Activated CD8-positive, alpha-beta T cell treated with anti-CD3 and anti-CD28 coated beads for 36 hours (primary cell): ENCODE measurements around the gene LRRK1. TPM values are rescaled to one million over a fixed set of nuclear protein-coding genes. Genes with fewer than 3 reads are reported as not detected.

Experiments
- ATAC-seq: fragments of 200-7000 bp; cut with Tn5 transposase; one replicate; pipeline ENCODE4 v1.10.0; 2021; ENCODE audit warnings: mild to moderate bottlenecking, moderate library complexity
- CTCF ChIA-PET: fragments of 350-600 bp; sonication (Branson Sonifier 250); formaldehyde crosslinking; loops from one replicate; lab custom pipeline; 2021; ENCODE audit warnings: antibody characterized with exemption; lab: Charles Lee
- POLR2A ChIA-PET: fragments of 350-600 bp; sonication (Branson Sonifier 250); formaldehyde crosslinking; loops from one replicate; lab custom pipeline; 2021; ENCODE audit warnings: antibody characterized with exemption; lab: Charles Lee
- DNase-seq: peaks from one replicate; pipeline ENCODE4 v3.0.0-alpha.2; 2020
- H3K27ac Mint-ChIP-seq: one replicate; pipeline ENCODE4 v1.8.0; 2021; ENCODE audit warnings: mild to moderate bottlenecking, mixed read lengths
- H3K27me3 Mint-ChIP-seq: one replicate; pipeline ENCODE4 v1.8.0; 2021; ENCODE audit warnings: mixed read lengths
- H3K36me3 Mint-ChIP-seq: one replicate; pipeline ENCODE4 v1.8.0; 2021; ENCODE audit warnings: low read depth, mixed read lengths
- H3K4me1 Mint-ChIP-seq: one replicate; pipeline ENCODE4 v1.8.0; 2021; ENCODE audit warnings: low read depth, mixed read lengths
- H3K4me3 Mint-ChIP-seq: one replicate; pipeline ENCODE4 v1.8.0; 2021; ENCODE audit warnings: mild to moderate bottlenecking, moderate library complexity, mixed read lengths
- H3K9me3 Mint-ChIP-seq: one replicate; pipeline ENCODE4 v1.8.0; 2021; ENCODE audit warnings: mixed read lengths
- intact Hi-C: fragments of 100-400 bp; cut with micrococcal nuclease; formaldehyde crosslinking; loops from one replicate; pipeline ENCODE4 v1.10.0; 2022
- total RNA-seq, 2 experiments: library from RNA; stranded (reverse); gene quantifications; one replicate each; pipeline ENCODE4 v1.2.3, GENCODE V29; 2021
- TF ChIP-seq, protein P1 (sequence below): fragments of 200-600 bp; IDR thresholded peaks from one replicate; pipeline ENCODE4 v1.8.0; 2022; ENCODE audit warnings: antibody characterized with exemption, mild to moderate bottlenecking

LRRK1 gene
- total RNA-seq, 2 experiments from 2014 or later = 0.50 to 0.83 TPM

DNA sequence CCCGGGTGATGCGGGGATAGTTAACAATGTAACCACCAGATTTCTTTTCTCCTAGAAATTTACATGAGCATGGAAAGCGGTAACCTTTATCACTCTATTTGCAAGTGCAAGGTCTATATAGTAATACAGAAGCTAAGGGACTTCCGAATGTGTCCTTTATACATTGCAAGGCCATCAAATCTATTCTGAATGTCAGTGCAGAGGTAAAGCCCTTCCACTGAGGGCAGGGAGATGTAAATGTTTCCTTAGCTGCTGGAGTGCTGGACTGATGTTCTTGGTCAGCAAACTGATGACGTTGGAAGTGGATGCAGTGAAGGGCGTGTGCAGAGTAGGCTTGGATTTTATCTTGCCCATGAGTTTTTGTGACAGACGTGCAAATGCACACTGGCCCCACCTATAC is 33.3 kb upstream of the LRRK1 start:
- peaks cover 3% of the 10 kb centered on the region for H3K4me1 Mint-ChIP-seq
- TF ChIP-seq, protein P1, sequence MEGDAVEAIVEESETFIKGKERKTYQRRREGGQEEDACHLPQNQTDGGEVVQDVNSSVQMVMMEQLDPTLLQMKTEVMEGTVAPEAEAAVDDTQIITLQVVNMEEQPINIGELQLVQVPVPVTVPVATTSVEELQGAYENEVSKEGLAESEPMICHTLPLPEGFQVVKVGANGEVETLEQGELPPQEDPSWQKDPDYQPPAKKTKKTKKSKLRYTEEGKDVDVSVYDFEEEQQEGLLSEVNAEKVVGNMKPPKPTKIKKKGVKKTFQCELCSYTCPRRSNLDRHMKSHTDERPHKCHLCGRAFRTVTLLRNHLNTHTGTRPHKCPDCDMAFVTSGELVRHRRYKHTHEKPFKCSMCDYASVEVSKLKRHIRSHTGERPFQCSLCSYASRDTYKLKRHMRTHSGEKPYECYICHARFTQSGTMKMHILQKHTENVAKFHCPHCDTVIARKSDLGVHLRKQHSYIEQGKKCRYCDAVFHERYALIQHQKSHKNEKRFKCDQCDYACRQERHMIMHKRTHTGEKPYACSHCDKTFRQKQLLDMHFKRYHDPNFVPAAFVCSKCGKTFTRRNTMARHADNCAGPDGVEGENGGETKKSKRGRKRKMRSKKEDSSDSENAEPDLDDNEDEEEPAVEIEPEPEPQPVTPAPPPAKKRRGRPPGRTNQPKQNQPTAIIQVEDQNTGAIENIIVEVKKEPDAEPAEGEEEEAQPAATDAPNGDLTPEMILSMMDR = no peak
- POLR2A ChIA-PET = interaction anchor here (1.7 kb wide), 1 partner anchor 10 kb away, joined by 5 read pairs; no protein-coding TSS in a partner anchor
- DNase-seq = no peak
- no peaks in the 10 kb centered on the region for H3K9me3 Mint-ChIP-seq
- ATAC-seq = no peak
- intact Hi-C loops = no loop called here
- no peaks in the 10 kb centered on the region for H3K36me3 Mint-ChIP-seq
- H3K27me3 Mint-ChIP-seq = peaks cover 48% of the 10 kb centered on the region
- no peak overlapping the region for H3K4me3 Mint-ChIP-seq
- no peak overlapping the region for H3K27ac Mint-ChIP-seq
- CTCF ChIA-PET = interaction anchor here (3.5 kb wide), 1 partner anchor 13 kb away, joined by 13 read pairs; no protein-coding TSS in a partner anchor

DNA sequence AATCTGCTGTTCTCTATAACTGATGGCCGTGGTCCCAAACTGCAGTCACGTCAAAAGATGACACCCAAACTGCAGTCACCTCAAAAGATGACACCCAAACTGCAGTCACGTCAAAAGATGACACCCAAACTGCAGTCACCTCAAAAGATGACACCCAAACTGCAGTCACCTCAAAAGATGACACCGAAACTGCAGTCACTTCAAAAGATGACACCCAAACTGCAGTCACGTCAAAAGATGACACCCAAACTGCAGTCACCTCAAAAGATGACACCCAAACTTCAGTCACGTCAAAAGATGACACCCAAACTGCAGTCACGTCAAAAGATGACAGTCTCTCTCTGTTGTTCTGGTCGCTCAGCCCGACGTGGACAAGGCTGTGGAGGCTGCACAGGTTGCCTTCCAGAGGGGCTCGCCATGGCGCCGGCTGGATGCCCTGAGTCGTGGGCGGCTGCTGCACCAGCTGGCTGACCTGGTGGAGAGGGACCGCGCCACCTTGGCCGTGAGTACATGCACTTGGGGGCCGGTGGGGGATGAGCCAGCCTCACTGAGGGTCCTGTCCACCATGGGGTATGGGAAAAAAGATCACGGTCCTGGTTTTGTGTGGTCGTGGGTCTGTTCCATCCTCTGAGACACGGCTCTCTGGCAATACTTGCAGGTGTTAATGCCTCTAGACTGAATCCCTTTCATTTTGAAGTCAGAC is 31.8 kb upstream of the LRRK1 start:
- no peak overlapping the region for H3K27ac Mint-ChIP-seq
- intact Hi-C loops = no loop called here
- ATAC-seq (no peak), DNase-seq (no peak)
- ChIA-PET CTCF (interaction anchor here (3.0 kb wide), 1 partner anchor 14 kb away, joined by 12 read pairs; no protein-coding TSS in a partner anchor), POLR2A (no interaction called here)
- H3K4me3 Mint-ChIP-seq = no peak overlapping the region
- H3K36me3 Mint-ChIP-seq = no peaks in the 10 kb centered on the region
- H3K4me1 Mint-ChIP-seq = peaks cover 3% of the 10 kb centered on the region
- H3K27me3 Mint-ChIP-seq = peaks cover 42% of the 10 kb centered on the region
- TF ChIP-seq, protein P1 = no peak
- H3K9me3 Mint-ChIP-seq = no peaks in the 10 kb centered on the region

DNA sequence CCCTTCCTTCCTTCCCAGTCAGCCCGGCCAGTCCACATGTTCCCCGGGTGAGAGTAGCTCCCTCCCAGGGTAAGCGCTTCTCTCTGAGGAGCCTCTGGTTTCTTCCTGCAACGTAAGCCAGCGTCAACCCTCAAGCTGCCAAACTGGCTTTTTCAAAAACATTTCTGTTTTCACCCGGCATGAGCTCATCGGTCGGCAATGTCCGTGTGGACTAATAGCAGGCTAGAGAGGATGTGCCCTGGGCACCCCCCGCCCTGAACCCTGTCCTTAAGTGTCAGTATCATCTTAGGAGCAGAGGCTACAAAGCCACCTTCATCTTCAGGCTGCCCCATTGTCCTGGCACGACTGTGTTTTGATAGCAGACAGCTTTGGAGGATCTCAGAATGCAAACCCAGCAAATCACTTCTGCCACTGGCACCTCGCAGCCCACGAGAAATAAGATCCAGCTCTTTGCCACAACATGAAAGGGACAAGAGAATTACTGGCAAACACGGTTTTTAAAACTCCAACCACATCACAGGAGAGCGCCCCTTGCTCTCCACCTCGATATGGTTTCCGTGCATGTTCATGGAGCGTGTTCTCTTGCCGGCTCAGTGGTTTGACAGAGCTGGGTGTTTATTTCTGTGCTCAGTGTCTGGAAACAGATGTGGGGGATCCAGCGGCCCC is 29.6 kb upstream of the LRRK1 start:
- no peaks in the 10 kb centered on the region for H3K9me3 Mint-ChIP-seq
- POLR2A ChIA-PET = no interaction called here
- ATAC-seq = no peak
- TF ChIP-seq, protein P1 = no peak
- CTCF ChIA-PET = interaction anchor here (1.2 to 3.0 kb wide), 3 partner anchors 15 to 119 kb away, joined by 3 to 12 read pairs (median 4); no protein-coding TSS in a partner anchor
- H3K4me3 Mint-ChIP-seq = no peak overlapping the region
- DNase-seq = no peak
- H3K27me3 Mint-ChIP-seq = peaks cover 40% of the 10 kb centered on the region
- no peak overlapping the region for H3K27ac Mint-ChIP-seq
- peaks cover 3% of the 10 kb centered on the region for H3K4me1 Mint-ChIP-seq
- intact Hi-C loops = no loop called here
- no peaks in the 10 kb centered on the region for H3K36me3 Mint-ChIP-seq

DNA sequence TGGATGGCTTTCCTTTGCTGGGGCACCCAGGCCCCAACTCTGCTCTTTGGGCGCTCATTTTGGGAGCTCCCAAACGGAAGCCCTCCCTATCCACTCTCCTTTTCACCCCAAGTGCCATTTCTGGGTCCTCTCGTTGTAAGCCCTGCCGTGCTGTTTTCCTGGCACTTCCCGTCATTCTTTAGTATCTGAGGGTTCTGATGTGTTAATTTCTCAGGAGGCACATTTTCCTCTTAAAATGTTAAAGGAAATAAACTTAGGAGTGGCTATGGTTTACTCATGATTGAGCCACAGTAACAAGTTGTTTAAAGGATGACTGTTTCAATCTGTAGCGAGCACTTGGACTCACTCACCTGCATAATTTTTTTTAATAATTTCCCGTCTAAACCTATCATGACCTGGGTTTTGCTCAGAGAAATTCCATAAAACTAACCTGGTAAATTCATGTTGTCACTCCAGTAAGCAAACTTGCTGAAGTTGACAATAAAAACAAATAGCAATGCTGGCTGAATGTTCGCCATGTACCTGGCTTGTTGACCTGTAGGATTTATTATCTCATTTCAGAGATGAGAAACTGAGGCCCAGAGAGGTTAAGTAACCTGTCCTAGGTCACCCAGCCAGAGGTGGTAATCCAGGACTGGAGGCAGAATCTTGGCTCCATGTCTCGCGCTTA is 29.0 kb upstream of the LRRK1 start:
- no peaks in the 10 kb centered on the region for H3K36me3 Mint-ChIP-seq
- no peak for ATAC-seq
- intact Hi-C loops = no loop called here

More for the DNA sequence above, 29.0 kb upstream of the LRRK1 start:
- no peak overlapping the region for H3K27ac Mint-ChIP-seq
- no peaks in the 10 kb centered on the region for H3K9me3 Mint-ChIP-seq
- peaks cover 3% of the 10 kb centered on the region for H3K4me1 Mint-ChIP-seq
- TF ChIP-seq, protein P1 = no peak
- ChIA-PET POLR2A (no interaction called here), CTCF (interaction anchor here (1.3 to 3.0 kb wide), 2 partner anchors 17 to 118 kb away, joined by 4 to 12 read pairs; no protein-coding TSS in a partner anchor)
- H3K4me3 Mint-ChIP-seq = no peak overlapping the region
- peaks cover 39% of the 10 kb centered on the region for H3K27me3 Mint-ChIP-seq
- DNase-seq = no peak
